Gastrocnemius medialis (tissue), 4 donors: ENCODE measurements around the gene DCBLD1.

Source experiments
- CTCF ChIP-seq, 5 experiments: fragments of 450-650 bp in 3 of 5; fragments of 200-600 bp in 2 of 5; sonication (generic) in 2 of 5; IDR thresholded peaks in 4 of 5; conservative IDR thresholded peaks in 1 of 5; 1 replicate in 4 of 5; 2 replicates in 1 of 5; pipeline ENCODE4 v1.5.1; 2016 to 2019; ENCODE audit warnings: antibody characterized with exemption in 5 of 5, mild to moderate bottlenecking in 3 of 5, moderate library complexity in 3 of 5
- POLR2A ChIP-seq, 2 donors: fragments of 450-650 bp; IDR thresholded peaks; one replicate each; pipeline ENCODE4 v1.6.1; 2017; ENCODE audit warnings: antibody characterized with exemption in 2 of 2, mild to moderate bottlenecking in 2 of 2, moderate library complexity in 2 of 2

GRCh38 chr6:117484052-117484646 lies 1.7 kb downstream of the DCBLD1 start:
- TF ChIP-seq CTCF (IDR thresholded peaks at IDR 0.05 in 4 of 5, conservative IDR thresholded peaks at IDR 0.05 in 1 of 5) (no peak), POLR2A (IDR thresholded peaks at IDR 0.05) (no peak)
